HEK293 (cell line): ENCODE measurements around the gene ADAR.

Experiments used
- BCL11B ChIP-seq: fragments of 450-650 bp; formaldehyde crosslinking; IDR thresholded peaks from 2 replicates; pipeline ENCODE4 v1.5.1; 2016; ENCODE audit warnings: low read depth, missing biosample characterization, missing genetic modification characterization
- OVOL3 ChIP-seq: fragments of 450-650 bp; formaldehyde crosslinking; IDR thresholded peaks from 2 replicates; pipeline ENCODE4 v1.5.1; 2016; ENCODE audit warnings: missing biosample characterization, missing genetic modification characterization
- PRDM6 ChIP-seq: fragments of 450-650 bp; formaldehyde crosslinking; IDR thresholded peaks from 2 replicates; pipeline ENCODE4 v1.5.1; 2017; ENCODE audit warnings: missing biosample characterization, missing genetic modification characterization
- RBAK ChIP-seq: fragments of 450-650 bp; formaldehyde crosslinking; IDR thresholded peaks from 2 replicates; pipeline ENCODE4 v1.5.1; 2016; ENCODE audit warnings: missing biosample characterization, missing genetic modification characterization
- SP3 ChIP-seq: fragments of 450-650 bp; formaldehyde crosslinking; IDR thresholded peaks from 2 replicates; pipeline ENCODE4 v1.5.1; 2016; ENCODE audit warnings: missing biosample characterization, missing genetic modification characterization
- TRIM28 ChIP-seq: IDR thresholded peaks from 2 replicates; pipeline ENCODE4 v1.6.1; 2011; ENCODE audit warnings: low read length, control low read depth, borderline replicate concordance
- ZBTB17 ChIP-seq: fragments of 450-650 bp; formaldehyde crosslinking; IDR thresholded peaks from 2 replicates; pipeline ENCODE4 v1.5.1; 2016; ENCODE audit warnings: missing biosample characterization, missing genetic modification characterization
- ZFP69B ChIP-seq: fragments of 450-650 bp; formaldehyde crosslinking; IDR thresholded peaks from 2 replicates; pipeline ENCODE4 v1.5.1; 2016; ENCODE audit warnings: missing biosample characterization, missing genetic modification characterization
- ZNF112 ChIP-seq: fragments of 450-650 bp; formaldehyde crosslinking; IDR thresholded peaks from 2 replicates; pipeline ENCODE4 v1.5.0; 2017; ENCODE audit warnings: missing biosample characterization, missing genetic modification characterization
- ZNF133 ChIP-seq: fragments of 450-650 bp; formaldehyde crosslinking; IDR thresholded peaks from 2 replicates; pipeline ENCODE4 v1.5.1; 2016; ENCODE audit warnings: missing biosample characterization, missing genetic modification characterization
- ZNF18 ChIP-seq: fragments of 450-650 bp; formaldehyde crosslinking; IDR thresholded peaks from 2 replicates; pipeline ENCODE4 v1.5.1; 2016; ENCODE audit warnings: missing biosample characterization, missing genetic modification characterization
- ZNF266 ChIP-seq: fragments of 450-650 bp; formaldehyde crosslinking; IDR thresholded peaks from 2 replicates; pipeline ENCODE4 v1.5.1; 2016; ENCODE audit warnings: missing biosample characterization, missing genetic modification characterization, low read depth
- ZNF280C ChIP-seq: fragments of 450-650 bp; formaldehyde crosslinking; IDR thresholded peaks from 2 replicates; pipeline ENCODE4 v1.5.1; 2016; ENCODE audit warnings: missing biosample characterization, missing genetic modification characterization
- ZNF302 ChIP-seq: fragments of 450-650 bp; formaldehyde crosslinking; IDR thresholded peaks from 2 replicates; pipeline ENCODE4 v1.5.1; 2016; ENCODE audit warnings: missing biosample characterization, missing genetic modification characterization, low read depth
- ZNF324 ChIP-seq: fragments of 450-650 bp; formaldehyde crosslinking; IDR thresholded peaks from 2 replicates; pipeline ENCODE4 v1.5.1; 2016; ENCODE audit warnings: missing biosample characterization, missing genetic modification characterization
- ZNF391 ChIP-seq: fragments of 450-650 bp; formaldehyde crosslinking; IDR thresholded peaks from 2 replicates; pipeline ENCODE4 v1.5.1; 2016; ENCODE audit warnings: low read depth, missing biosample characterization, missing genetic modification characterization, borderline replicate concordance
- ZNF394 ChIP-seq: fragments of 450-650 bp; formaldehyde crosslinking; IDR thresholded peaks from 2 replicates; pipeline ENCODE4 v1.5.1; 2016; ENCODE audit warnings: missing biosample characterization, missing genetic modification characterization, mild to moderate bottlenecking, moderate library complexity, borderline replicate concordance
- ZNF426 ChIP-seq: fragments of 450-650 bp; formaldehyde crosslinking; IDR thresholded peaks from 2 replicates; pipeline ENCODE4 v1.5.1; 2017; ENCODE audit warnings: missing biosample characterization, missing genetic modification characterization, mild to moderate bottlenecking, inconsistent platforms, moderate library complexity
- ZNF48 ChIP-seq: fragments of 450-650 bp; formaldehyde crosslinking; IDR thresholded peaks from 2 replicates; pipeline ENCODE4 v1.5.1; 2016; ENCODE audit warnings: missing biosample characterization, missing genetic modification characterization
- ZNF571 ChIP-seq: fragments of 450-650 bp; formaldehyde crosslinking; IDR thresholded peaks from 2 replicates; pipeline ENCODE4 v1.5.0; 2017; ENCODE audit warnings: missing biosample characterization, missing genetic modification characterization
- ZNF658 ChIP-seq: fragments of 450-650 bp; formaldehyde crosslinking; IDR thresholded peaks from 2 replicates; pipeline ENCODE4; 2016; ENCODE audit warnings: missing biosample characterization, missing genetic modification characterization
- ZNF670 ChIP-seq: fragments of 450-650 bp; formaldehyde crosslinking; IDR thresholded peaks from 2 replicates; pipeline ENCODE4 v1.5.1; 2016; ENCODE audit warnings: missing biosample characterization, missing genetic modification characterization, low read depth
- ZNF843 ChIP-seq: fragments of 450-650 bp; formaldehyde crosslinking; IDR thresholded peaks from 2 replicates; pipeline ENCODE4 v1.5.1; 2016; ENCODE audit warnings: missing biosample characterization, missing genetic modification characterization
- ZSCAN30 ChIP-seq: fragments of 450-650 bp; IDR thresholded peaks from 2 replicates; pipeline ENCODE4 v1.5.1; 2018; ENCODE audit warnings: missing biosample characterization, mild to moderate bottlenecking, missing genetic modification characterization, moderate library complexity
- TF ChIP-seq, protein P1 (sequence below): fragments of 450-650 bp; formaldehyde crosslinking; IDR thresholded peaks from 2 replicates; pipeline ENCODE4 v1.5.1; 2016; ENCODE audit warnings: missing biosample characterization, missing genetic modification characterization
- TF ChIP-seq, protein P2 (sequence below): fragments of 450-650 bp; formaldehyde crosslinking; IDR thresholded peaks from 2 replicates; pipeline ENCODE4 v1.5.1; 2016; ENCODE audit warnings: missing biosample characterization, missing genetic modification characterization
- TF ChIP-seq, protein P3 (sequence below): fragments of 450-650 bp; formaldehyde crosslinking; IDR thresholded peaks from 2 replicates; pipeline ENCODE4 v1.5.1; 2016; ENCODE audit warnings: missing biosample characterization, missing genetic modification characterization

Gene ADAR

DNA sequence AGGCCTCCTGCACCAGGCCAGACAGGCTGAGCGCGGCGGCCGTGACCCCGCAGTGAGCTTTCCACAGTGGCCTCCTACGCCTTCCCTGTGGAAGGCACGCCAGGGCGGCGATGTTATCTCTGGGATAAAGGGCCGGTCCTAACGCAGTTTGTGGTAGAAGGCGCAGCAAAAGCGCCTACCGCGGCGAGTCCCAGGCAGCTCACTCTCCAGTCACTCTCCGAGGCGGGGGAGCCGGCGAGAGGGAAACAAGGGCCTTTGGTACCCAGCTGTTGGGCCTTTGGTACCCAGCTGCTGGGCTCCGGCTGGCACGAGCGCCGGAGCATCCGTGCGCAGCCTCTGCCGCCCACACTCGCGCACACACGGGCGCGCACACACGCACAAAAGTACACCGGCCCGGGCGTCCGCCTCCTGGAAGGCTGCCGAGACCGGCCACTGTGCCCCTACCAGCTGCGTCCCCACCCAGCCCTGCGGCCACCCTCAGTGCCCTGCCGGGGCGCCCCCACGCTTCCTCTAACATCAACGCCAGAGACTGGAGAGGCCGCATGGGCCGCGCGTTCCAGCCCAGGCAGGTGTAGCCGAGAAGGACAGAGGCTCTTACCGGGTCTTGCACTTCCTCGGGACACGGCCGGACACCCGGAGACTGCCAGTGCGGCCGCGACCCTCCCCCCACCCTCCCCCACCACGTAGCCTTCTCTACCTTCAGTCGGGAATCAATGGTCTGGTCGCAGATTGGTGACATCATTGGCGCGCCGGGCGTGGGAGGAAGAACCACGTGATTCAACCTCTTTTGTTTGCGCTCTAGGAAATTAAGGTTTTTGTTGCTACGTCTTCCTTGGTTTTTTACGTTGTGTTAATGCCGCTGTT, 19.5 kb upstream of the ADAR start (continued):
- TF ChIP-seq, protein P1, sequence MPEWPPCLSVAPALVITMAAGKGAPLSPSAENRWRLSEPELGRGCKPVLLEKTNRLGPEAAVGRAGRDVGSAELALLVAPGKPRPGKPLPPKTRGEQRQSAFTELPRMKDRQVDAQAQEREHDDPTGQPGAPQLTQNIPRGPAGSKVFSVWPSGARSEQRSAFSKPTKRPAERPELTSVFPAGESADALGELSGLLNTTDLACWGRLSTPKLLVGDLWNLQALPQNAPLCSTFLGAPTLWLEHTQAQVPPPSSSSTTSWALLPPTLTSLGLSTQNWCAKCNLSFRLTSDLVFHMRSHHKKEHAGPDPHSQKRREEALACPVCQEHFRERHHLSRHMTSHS (tag by site-specific recombination) = no peak
- TF ChIP-seq, protein P2, sequence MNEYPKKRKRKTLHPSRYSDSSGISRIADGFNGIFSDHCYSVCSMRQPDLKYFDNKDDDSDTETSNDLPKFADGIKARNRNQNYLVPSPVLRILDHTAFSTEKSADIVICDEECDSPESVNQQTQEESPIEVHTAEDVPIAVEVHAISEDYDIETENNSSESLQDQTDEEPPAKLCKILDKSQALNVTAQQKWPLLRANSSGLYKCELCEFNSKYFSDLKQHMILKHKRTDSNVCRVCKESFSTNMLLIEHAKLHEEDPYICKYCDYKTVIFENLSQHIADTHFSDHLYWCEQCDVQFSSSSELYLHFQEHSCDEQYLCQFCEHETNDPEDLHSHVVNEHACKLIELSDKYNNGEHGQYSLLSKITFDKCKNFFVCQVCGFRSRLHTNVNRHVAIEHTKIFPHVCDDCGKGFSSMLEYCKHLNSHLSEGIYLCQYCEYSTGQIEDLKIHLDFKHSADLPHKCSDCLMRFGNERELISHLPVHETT (tag by site-specific recombination) = 0 out of 2 replicates have a peak, but pooled peaks have one; percentile 66
- TF ChIP-seq ZNF133 (tag by site-specific recombination) (no peak), ZNF266 (no peak), OVOL3 (tag by site-specific recombination) (no peak), ZNF302 (tag by site-specific recombination) (no peak), RBAK (tag by site-specific recombination) (no peak), BCL11B (tag by site-specific recombination) (peak; percentile 47; the same call in 1 of the 2 replicates), TRIM28 (no peak), ZNF112 (no peak), ZNF324 (tag by site-specific recombination) (no peak; the same call in 1 of the 2 replicates), ZNF280C (tag by site-specific recombination) (no peak), ZNF391 (tag by site-specific recombination) (0 out of 2 replicates have a peak, but pooled peaks have one; percentile 63), ZBTB17 (peak; percentile 72), SP3 (peak; percentile 57), ZFP69B (tag by site-specific recombination) (no peak), ZNF658 (tag by site-specific recombination) (no peak), ZNF18 (tag by site-specific recombination) (no peak), ZSCAN30 (tag by site-specific recombination) (0 out of 2 replicates have a peak, but pooled peaks have one; percentile 58), ZNF670 (no peak), ZNF48 (no peak), ZNF843 (no peak; the same call in 1 of the 2 replicates), ZNF571 (tag by site-specific recombination) (no peak), ZNF426 (tag by site-specific recombination) (no peak), PRDM6 (tag by site-specific recombination) (peak; percentile 79), ZNF394 (tag by site-specific recombination) (no peak; the same call in 1 of the 2 replicates)
- TF ChIP-seq, protein P3, sequence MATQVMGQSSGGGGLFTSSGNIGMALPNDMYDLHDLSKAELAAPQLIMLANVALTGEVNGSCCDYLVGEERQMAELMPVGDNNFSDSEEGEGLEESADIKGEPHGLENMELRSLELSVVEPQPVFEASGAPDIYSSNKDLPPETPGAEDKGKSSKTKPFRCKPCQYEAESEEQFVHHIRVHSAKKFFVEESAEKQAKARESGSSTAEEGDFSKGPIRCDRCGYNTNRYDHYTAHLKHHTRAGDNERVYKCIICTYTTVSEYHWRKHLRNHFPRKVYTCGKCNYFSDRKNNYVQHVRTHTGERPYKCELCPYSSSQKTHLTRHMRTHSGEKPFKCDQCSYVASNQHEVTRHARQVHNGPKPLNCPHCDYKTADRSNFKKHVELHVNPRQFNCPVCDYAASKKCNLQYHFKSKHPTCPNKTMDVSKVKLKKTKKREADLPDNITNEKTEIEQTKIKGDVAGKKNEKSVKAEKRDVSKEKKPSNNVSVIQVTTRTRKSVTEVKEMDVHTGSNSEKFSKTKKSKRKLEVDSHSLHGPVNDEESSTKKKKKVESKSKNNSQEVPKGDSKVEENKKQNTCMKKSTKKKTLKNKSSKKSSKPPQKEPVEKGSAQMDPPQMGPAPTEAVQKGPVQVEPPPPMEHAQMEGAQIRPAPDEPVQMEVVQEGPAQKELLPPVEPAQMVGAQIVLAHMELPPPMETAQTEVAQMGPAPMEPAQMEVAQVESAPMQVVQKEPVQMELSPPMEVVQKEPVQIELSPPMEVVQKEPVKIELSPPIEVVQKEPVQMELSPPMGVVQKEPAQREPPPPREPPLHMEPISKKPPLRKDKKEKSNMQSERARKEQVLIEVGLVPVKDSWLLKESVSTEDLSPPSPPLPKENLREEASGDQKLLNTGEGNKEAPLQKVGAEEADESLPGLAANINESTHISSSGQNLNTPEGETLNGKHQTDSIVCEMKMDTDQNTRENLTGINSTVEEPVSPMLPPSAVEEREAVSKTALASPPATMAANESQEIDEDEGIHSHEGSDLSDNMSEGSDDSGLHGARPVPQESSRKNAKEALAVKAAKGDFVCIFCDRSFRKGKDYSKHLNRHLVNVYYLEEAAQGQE (tag by site-specific recombination) = no peak
